K562 (cell line): ENCODE data around the gene ECHDC1.

Experiments used
- RAD21 ChIP-seq, 2 experiments: fragments of 250-450 bp in 1 of 2; fragments of 450-650 bp in 1 of 2; sonication (Bioruptor Pico) in 1 of 2; formaldehyde crosslinking in 1 of 2; IDR thresholded peaks in 1 of 2; conservative IDR thresholded peaks in 1 of 2; 2 replicates each; pipeline versions ENCODE4 v1.4.0 to v1.8.0; 2020 to 2022; ENCODE audit warnings: mild to moderate bottlenecking in 2 of 2, moderate library complexity in 1 of 2
- ZNF707 ChIP-seq: fragments of 250-450 bp; sonication (Bioruptor Pico); conservative IDR thresholded peaks from 2 replicates; pipeline ENCODE4 v1.8.0; 2022; ENCODE audit warnings: inconsistent platforms, mild to moderate bottlenecking, moderate library complexity

DNA sequence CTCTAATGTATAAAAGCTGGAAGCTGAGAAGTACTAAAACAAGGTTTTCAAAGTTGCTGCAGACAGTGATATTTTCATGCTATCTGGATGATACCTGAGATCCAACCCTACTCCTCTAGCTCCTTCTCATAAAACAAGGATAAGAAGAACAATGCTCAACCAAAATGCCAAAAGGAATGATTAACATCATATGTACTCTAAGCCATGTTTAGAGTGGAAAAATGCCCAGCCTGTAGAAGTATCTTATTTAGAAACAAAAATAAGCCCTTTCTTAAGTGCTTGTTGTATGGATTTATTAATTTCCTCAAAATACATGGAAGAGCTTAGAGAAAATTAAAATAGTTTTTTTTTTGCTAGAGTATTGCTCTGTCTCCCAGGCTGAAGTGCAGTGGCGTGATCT is 23.7 kb downstream of the ECHDC1 start:
- TF ChIP-seq RAD21 (CRISPR knock-in tag; conservative IDR thresholded peaks at IDR 0.05 in 1 of 2, IDR thresholded peaks at IDR 0.05 in 1 of 2) (no peak), ZNF707 (CRISPR knock-in tag) (no peak)
